ENCODE data around the gene NDUFS7. TPM values are rescaled to one million over a fixed set of nuclear protein-coding genes. Genes with fewer than 3 reads are reported as not detected.

NDUFS7 gene
- total RNA-seq, 1 experiment from 2014 or later, result 135 TPM

GRCh38 chr19:1425102-1425837 is 41.6 kb downstream of the NDUFS7 start:
- CTCF ChIA-PET, result interaction anchor here (0.7 kb wide), 1 partner anchor 181 kb away, joined by 3 read pairs; no protein-coding TSS in a partner anchor
- intact Hi-C loops (cut with micrococcal nuclease), result no loop called here
- H3K36me3 Mint-ChIP-seq (ENCODE audit: insufficient read depth, unreplicated experiment), result peaks cover 92% of the 10 kb centered on the region
- POLR2A ChIA-PET, result no interaction called here
- no peaks in the 10 kb centered on the region for H3K9me3 Mint-ChIP-seq (ENCODE audit: unreplicated experiment)
- BruUV-seq (replicated peaks), result no TSS peak
- no peak overlapping the region for H3K4me3 Mint-ChIP-seq (ENCODE audit: unreplicated experiment)
- H3K27ac Mint-ChIP-seq (ENCODE audit: low read depth, unreplicated experiment), result no peak overlapping the region
- no peaks in the 10 kb centered on the region for H3K27me3 Mint-ChIP-seq (ENCODE audit: insufficient read depth, unreplicated experiment)
- no peak for DNase-seq (ENCODE audit: unreplicated experiment)
- no peak for TF ChIP-seq CTCF (IDR thresholded peaks at IDR 0.05; ENCODE audit: unreplicated experiment)
- no peaks in the 10 kb centered on the region for H3K4me1 Mint-ChIP-seq (ENCODE audit: insufficient read depth, unreplicated experiment)

- H3K4me3 Mint-ChIP-seq (ENCODE audit: unreplicated experiment), result no peak overlapping the region
- ChIA-PET POLR2A (no interaction called here), CTCF (no interaction called here)
- H3K9me3 Mint-ChIP-seq (ENCODE audit: unreplicated experiment), result no peaks in the 10 kb centered on the region
- TF ChIP-seq CTCF (IDR thresholded peaks at IDR 0.05; ENCODE audit: unreplicated experiment), result no peak
- H3K27ac Mint-ChIP-seq (ENCODE audit: low read depth, unreplicated experiment), result no peak overlapping the region
- peaks cover 93% of the 10 kb centered on the region for H3K36me3 Mint-ChIP-seq (ENCODE audit: insufficient read depth, unreplicated experiment)
- no peaks in the 10 kb centered on the region for H3K27me3 Mint-ChIP-seq (ENCODE audit: insufficient read depth, unreplicated experiment)
- DNase-seq (ENCODE audit: unreplicated experiment), result no peak
- no TSS peak for BruUV-seq (replicated peaks)
- intact Hi-C loops (cut with micrococcal nuclease), result no loop called here
- H3K4me1 Mint-ChIP-seq (ENCODE audit: insufficient read depth, unreplicated experiment), result no peaks in the 10 kb centered on the region
Observed at GRCh38 chr19:1425902-1426301, 42.2 kb downstream of the NDUFS7 start.

- peaks cover 97% of the 10 kb centered on the region for H3K36me3 Mint-ChIP-seq (ENCODE audit: insufficient read depth, unreplicated experiment)
- no peaks in the 10 kb centered on the region for H3K27me3 Mint-ChIP-seq (ENCODE audit: insufficient read depth, unreplicated experiment)
- intact Hi-C loops (cut with micrococcal nuclease), result no loop called here
- DNase-seq (ENCODE audit: unreplicated experiment), result no peak
- H3K4me3 Mint-ChIP-seq (ENCODE audit: unreplicated experiment), result no peak overlapping the region
- no peaks in the 10 kb centered on the region for H3K9me3 Mint-ChIP-seq (ENCODE audit: unreplicated experiment)
- ChIA-PET CTCF (no interaction called here), POLR2A (no interaction called here)
- no TSS peak for BruUV-seq (replicated peaks)
- no peak for TF ChIP-seq CTCF (IDR thresholded peaks at IDR 0.05; ENCODE audit: unreplicated experiment)
- no peaks in the 10 kb centered on the region for H3K4me1 Mint-ChIP-seq (ENCODE audit: insufficient read depth, unreplicated experiment)
- H3K27ac Mint-ChIP-seq (ENCODE audit: low read depth, unreplicated experiment), result no peak overlapping the region
Observed at GRCh38 chr19:1426736-1427135, 43.0 kb downstream of the NDUFS7 start.

GRCh38 chr19:1427221-1427920 is 43.7 kb downstream of the NDUFS7 start:
- no TSS peak for BruUV-seq (replicated peaks)
- intact Hi-C loops (cut with micrococcal nuclease), result no loop called here
- no peak overlapping the region for H3K27ac Mint-ChIP-seq (ENCODE audit: low read depth, unreplicated experiment)

More at GRCh38 chr19:1427221-1427920, 43.7 kb downstream of the NDUFS7 start:
- no peaks in the 10 kb centered on the region for H3K27me3 Mint-ChIP-seq (ENCODE audit: insufficient read depth, unreplicated experiment)
- H3K4me3 Mint-ChIP-seq (ENCODE audit: unreplicated experiment), result no peak overlapping the region
- ChIA-PET CTCF (no interaction called here), POLR2A (no interaction called here)
- no peaks in the 10 kb centered on the region for H3K4me1 Mint-ChIP-seq (ENCODE audit: insufficient read depth, unreplicated experiment)
- no peak for DNase-seq (ENCODE audit: unreplicated experiment)
- no peak for TF ChIP-seq CTCF (IDR thresholded peaks at IDR 0.05; ENCODE audit: unreplicated experiment)
- H3K9me3 Mint-ChIP-seq (ENCODE audit: unreplicated experiment), result no peaks in the 10 kb centered on the region
- H3K36me3 Mint-ChIP-seq (ENCODE audit: insufficient read depth, unreplicated experiment), result peaks cover 97% of the 10 kb centered on the region
